Spleen (tissue), 7 donors: ENCODE data around the gene SEPTIN12.

Experiments
- POLR2A ChIP-seq, 3 donors: fragments of 450-650 bp; IDR thresholded peaks; one replicate each; pipeline ENCODE4 v1.5.1; 2017; ENCODE audit warnings: antibody characterized with exemption in 3 of 3, mild to moderate bottlenecking in 1 of 3
- POLR2AphosphoS5 ChIP-seq, 3 donors: sonication (generic); formaldehyde crosslinking; IDR thresholded peaks; one replicate each; pipeline ENCODE4 v1.5.1; 2017; ENCODE audit warnings: antibody characterized with exemption in 3 of 3
- TF ChIP-seq, protein P1 (sequence below), 11 experiments: fragments of 200-600 bp in 7 of 11; fragments of 450-650 bp in 4 of 11; sonication (generic) in 4 of 11; IDR thresholded peaks in 8 of 11; conservative IDR thresholded peaks in 3 of 11; 1 replicate in 7 of 11; 2 replicates in 4 of 11; pipeline versions ENCODE4 v1.4.0 to v1.8.0; 2016 to 2021; ENCODE audit warnings: antibody characterized with exemption in 11 of 11, inconsistent platforms in 4 of 11, mild to moderate bottlenecking in 1 of 11
- donor health status: DM: no; HTN: no; CAD: no; lungs with moderate emphysema.
- donor health status: DM: no; HTN: no; CAD: no.
- donor health status: DM: no; HTN: no; CAD: no.

DNA sequence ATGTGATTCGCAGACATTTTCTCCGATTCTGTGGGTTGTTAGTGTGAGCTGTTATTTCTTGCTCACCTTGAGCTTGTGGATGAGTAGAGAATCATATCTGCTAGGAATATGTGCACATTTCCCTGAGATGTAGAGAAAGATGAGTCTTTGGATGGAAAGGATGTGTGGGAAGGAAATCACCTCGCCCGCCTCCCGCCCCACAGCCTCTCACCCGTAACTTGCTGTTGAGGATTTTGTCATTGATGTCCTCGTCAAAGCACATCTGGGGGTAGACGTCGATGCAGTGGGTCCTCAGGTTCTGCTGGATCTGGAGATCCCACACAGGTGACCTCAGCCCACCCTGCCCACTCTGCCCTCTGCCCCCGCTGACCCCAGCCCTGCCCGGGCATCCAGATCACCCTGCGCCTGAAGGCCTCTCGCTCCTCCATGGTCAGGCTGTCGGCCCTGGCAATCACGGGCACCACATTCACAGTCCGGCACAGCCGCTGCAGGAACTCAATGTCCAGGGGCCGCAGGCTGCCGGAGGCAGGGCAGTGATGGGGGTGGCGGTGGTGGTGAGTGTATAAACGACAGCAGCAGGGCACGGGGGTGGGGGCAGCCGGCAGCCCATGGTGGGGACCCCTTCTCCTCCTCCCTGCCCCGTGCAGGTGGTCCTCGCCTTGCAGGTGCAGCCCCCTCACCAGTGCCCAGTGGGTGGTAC, 4.7 kb downstream of the SEPTIN12 start:
- TF ChIP-seq, protein P1, sequence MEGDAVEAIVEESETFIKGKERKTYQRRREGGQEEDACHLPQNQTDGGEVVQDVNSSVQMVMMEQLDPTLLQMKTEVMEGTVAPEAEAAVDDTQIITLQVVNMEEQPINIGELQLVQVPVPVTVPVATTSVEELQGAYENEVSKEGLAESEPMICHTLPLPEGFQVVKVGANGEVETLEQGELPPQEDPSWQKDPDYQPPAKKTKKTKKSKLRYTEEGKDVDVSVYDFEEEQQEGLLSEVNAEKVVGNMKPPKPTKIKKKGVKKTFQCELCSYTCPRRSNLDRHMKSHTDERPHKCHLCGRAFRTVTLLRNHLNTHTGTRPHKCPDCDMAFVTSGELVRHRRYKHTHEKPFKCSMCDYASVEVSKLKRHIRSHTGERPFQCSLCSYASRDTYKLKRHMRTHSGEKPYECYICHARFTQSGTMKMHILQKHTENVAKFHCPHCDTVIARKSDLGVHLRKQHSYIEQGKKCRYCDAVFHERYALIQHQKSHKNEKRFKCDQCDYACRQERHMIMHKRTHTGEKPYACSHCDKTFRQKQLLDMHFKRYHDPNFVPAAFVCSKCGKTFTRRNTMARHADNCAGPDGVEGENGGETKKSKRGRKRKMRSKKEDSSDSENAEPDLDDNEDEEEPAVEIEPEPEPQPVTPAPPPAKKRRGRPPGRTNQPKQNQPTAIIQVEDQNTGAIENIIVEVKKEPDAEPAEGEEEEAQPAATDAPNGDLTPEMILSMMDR (IDR thresholded peaks at IDR 0.05 in 8 of 11, conservative IDR thresholded peaks at IDR 0.05 in 3 of 11): no peak
- TF ChIP-seq POLR2A (IDR thresholded peaks at IDR 0.05) (no peak), POLR2AphosphoS5 (IDR thresholded peaks at IDR 0.05) (no peak)
